GM10847 (cell line): Measurements from ENCODE around the gene KRT32.

Experiments used
- POLR2A ChIP-seq: IDR thresholded peaks from 2 replicates; pipeline ENCODE4 v1.6.1; 2011; ENCODE audit not compliant: insufficient read length; ENCODE audit errors: extremely low read depth

KRT32 gene

GRCh38 chr17:41483991-41484826 is 17.0 kb upstream of the KRT32 start:
- no peak for TF ChIP-seq POLR2A

DNA sequence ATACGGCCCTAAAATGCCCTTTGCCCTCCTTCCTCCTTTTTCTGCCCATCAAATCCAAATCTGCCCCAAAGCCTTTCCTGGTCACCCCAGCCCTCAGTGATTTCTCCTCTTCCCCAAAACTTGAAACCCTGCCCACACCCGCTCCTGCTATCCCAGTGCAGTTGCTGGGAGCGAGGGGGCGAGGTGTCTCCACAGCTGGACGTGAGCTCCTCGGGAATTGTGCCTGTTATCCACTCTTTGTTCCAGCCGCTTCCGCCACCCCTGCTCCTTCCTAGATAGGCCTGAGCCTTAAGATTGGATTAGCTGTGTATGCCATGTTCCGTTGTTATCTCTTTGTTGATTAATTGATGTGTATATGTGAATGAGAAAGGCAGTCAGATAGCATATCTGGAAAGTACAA is 16.3 kb upstream of the KRT32 start:
- TF ChIP-seq POLR2A = no peak

GRCh38 chr17:41481036-41481435 is 13.8 kb upstream of the KRT32 start, which contains the start of gene KRT35:
TSS of gene KRT35 (minus strand) at chr17:41481151. CDS start at chr17:41481097, 54 bp downstream.
- no peak for TF ChIP-seq POLR2A

GRCh38 chr17:41480581-41480980 is 13.4 kb upstream of the KRT32 start:
- TF ChIP-seq POLR2A = no peak

DNA sequence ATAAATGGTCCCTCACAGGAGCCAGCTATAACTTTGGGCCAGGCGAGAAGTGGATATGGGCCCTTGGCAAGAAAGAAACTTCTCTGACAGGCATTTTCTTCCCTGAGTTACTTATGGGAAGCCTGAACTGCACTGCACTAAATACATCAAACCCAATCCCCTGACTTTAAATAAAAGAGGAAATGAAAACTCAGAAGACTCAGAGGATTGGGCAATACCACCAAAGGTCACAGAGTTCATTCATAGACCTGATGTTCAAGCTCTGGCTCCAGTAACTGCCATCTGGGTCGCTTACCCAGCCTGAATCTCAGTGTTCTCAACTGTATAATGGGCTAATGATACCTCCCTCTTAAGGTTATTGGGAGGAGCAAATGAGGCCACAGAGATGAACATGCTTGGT is 12.9 kb upstream of the KRT32 start:
- no peak for TF ChIP-seq POLR2A

DNA sequence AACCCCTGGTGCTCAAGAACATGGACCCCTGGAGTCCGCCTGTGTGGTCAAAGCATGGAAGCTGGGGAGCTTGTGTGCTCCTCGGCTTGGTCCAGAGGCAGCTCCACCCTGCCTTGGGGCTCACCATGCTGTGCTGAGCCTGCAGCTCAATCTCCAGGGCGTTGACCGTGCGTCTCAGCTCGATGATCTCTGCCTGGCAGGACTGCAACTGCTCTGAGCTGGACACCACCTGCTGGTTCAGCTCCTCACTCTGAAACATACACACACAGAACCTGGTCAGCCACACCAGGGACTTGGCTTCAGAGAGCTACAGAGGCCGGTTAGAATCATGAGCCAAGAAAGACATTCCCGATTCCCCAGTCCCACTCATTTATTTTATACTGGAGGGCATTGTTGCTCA is 11.1 kb upstream of the KRT32 start:
- no peak for TF ChIP-seq POLR2A

- no peak for TF ChIP-seq POLR2A
Measured at GRCh38 chr17:41476866-41477815, 10.0 kb upstream of the KRT32 start.

DNA sequence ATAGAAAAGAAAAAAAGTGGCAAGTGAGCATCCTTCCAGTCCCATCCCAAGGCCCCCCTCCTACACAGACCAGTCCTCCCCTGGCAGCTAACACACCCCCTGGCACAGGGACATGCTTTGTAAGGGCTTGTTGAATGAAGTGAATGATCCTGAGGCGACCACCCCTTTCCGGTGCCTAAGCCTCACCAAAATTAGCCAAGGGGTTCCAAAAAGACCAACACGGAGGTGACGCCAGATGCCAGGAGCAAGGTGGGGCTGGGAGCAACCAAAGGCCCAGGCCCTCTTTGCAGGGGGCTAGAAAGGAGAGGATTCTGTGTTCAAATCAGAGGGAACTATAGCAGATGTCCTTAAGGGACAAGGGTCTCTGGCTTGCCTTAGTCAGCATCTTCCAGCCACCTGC is 8.2 kb upstream of the KRT32 start:
- TF ChIP-seq POLR2A = no peak

- no peak for TF ChIP-seq POLR2A
Measured at GRCh38 chr17:41474863-41475262, 7.7 kb upstream of the KRT32 start.

DNA sequence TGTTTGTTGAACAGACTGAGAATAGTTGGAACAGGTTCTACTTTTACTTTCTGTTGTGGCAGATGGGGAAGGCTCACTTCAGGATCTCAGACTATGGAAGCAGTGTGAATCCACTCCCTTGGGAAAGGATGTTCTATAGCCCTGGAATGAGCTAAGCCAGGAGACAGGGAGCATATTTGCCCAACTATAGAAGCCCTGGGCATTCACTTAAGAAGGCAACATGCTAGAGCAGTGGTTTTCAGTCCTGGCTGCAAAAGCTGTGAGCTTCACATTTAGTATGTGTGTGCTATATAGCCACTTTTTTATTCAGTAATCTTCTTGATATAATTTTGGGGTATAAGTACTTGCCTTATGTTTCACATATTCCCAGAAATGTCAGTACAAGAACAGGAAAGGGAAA is 1.2 kb upstream of the KRT32 start:
- no peak for TF ChIP-seq POLR2A

- TF ChIP-seq POLR2A = no peak
Measured at GRCh38 chr17:41467561-41467960, 375 bp upstream of the KRT32 start.

GRCh38 chr17:41464682-41465081 is 2.5 kb downstream of the KRT32 start:
- no peak for TF ChIP-seq POLR2A

- TF ChIP-seq POLR2A = no peak
Measured at GRCh38 chr17:41464173-41464572, 3.0 kb downstream of the KRT32 start.

- TF ChIP-seq POLR2A = no peak
Measured at GRCh38 chr17:41463746-41464145, 3.4 kb downstream of the KRT32 start.

DNA sequence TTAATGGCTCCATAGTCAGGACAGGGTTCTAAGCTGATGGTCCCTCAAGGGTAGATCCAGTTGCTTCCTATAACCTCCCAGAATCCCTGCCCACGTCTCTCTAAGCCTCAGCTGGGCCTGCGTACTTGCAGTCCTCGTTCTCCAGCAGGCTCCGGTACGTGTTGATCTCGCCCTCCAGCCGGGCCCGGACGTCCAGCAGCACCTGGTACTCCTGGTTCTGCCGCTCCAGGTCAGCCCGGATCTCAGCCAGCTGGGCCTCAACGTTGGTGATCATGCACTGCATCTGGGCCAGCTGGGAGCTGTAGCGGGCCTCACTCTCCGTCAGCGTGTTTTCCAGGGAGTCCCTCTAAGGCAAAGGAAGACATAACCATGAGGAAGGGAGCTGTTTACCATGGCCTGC is 4.5 kb downstream of the KRT32 start:
- no peak for TF ChIP-seq POLR2A

- no peak for TF ChIP-seq POLR2A
Measured at GRCh38 chr17:41457676-41458075, 9.5 kb downstream of the KRT32 start.
